ENCODE measurements around the gene PIH1D1. TPM values are rescaled to one million over a fixed set of nuclear protein-coding genes. Genes with fewer than 3 reads are reported as not detected.

PIH1D1 gene
- total RNA-seq, 1 donor from 2014 or later, result 125 TPM

- no peaks in the 10 kb centered on the region for H3K36me3 Mint-ChIP-seq (ENCODE audit: insufficient read depth)
- DNase-seq (ENCODE audit: low spot score, unreplicated experiment), result no peak
- no peaks in the 10 kb centered on the region for H3K9me3 Mint-ChIP-seq (ENCODE audit: low read depth)
- H3K27ac Mint-ChIP-seq, result peak overlapping the region; percentile 76
- no peak for TF ChIP-seq CTCF (IDR thresholded peaks at IDR 0.05; ENCODE audit: unreplicated experiment)
- H3K4me1 Mint-ChIP-seq (ENCODE audit: low read depth), result peaks cover 7% of the 10 kb centered on the region
- H3K27me3 Mint-ChIP-seq, result peaks cover 22% of the 10 kb centered on the region
- H3K4me3 Mint-ChIP-seq (ENCODE audit: low read depth), result no peak overlapping the region
Observed at GRCh38 chr19:49403404-49404187, 48.0 kb downstream of the PIH1D1 start.

GRCh38 chr19:49400029-49400428 is 51.6 kb downstream of the PIH1D1 start:
- no peaks in the 10 kb centered on the region for H3K36me3 Mint-ChIP-seq (ENCODE audit: insufficient read depth)
- peaks cover 9% of the 10 kb centered on the region for H3K4me1 Mint-ChIP-seq (ENCODE audit: low read depth)
- no peak for TF ChIP-seq CTCF (IDR thresholded peaks at IDR 0.05; ENCODE audit: unreplicated experiment)
- H3K27ac Mint-ChIP-seq, result no peak overlapping the region
- H3K9me3 Mint-ChIP-seq (ENCODE audit: low read depth), result no peaks in the 10 kb centered on the region
- H3K27me3 Mint-ChIP-seq, result peaks cover 24% of the 10 kb centered on the region
- no peak for DNase-seq (ENCODE audit: low spot score, unreplicated experiment)
- no peak overlapping the region for H3K4me3 Mint-ChIP-seq (ENCODE audit: low read depth)

- DNase-seq (ENCODE audit: low spot score, unreplicated experiment), result no peak
- H3K4me1 Mint-ChIP-seq (ENCODE audit: low read depth), result peaks cover 8% of the 10 kb centered on the region
- no peak overlapping the region for H3K27ac Mint-ChIP-seq
- no peak overlapping the region for H3K4me3 Mint-ChIP-seq (ENCODE audit: low read depth)
- peaks cover 25% of the 10 kb centered on the region for H3K27me3 Mint-ChIP-seq
- H3K36me3 Mint-ChIP-seq (ENCODE audit: insufficient read depth), result no peaks in the 10 kb centered on the region
- no peaks in the 10 kb centered on the region for H3K9me3 Mint-ChIP-seq (ENCODE audit: low read depth)
- no peak for TF ChIP-seq CTCF (IDR thresholded peaks at IDR 0.05; ENCODE audit: unreplicated experiment)
Observed at GRCh38 chr19:49398931-49399330, 52.7 kb downstream of the PIH1D1 start.

GRCh38 chr19:49398001-49398615 is 53.5 kb downstream of the PIH1D1 start:
- TF ChIP-seq CTCF (IDR thresholded peaks at IDR 0.05; ENCODE audit: unreplicated experiment), result no peak
- H3K9me3 Mint-ChIP-seq (ENCODE audit: low read depth), result no peaks in the 10 kb centered on the region
- peaks cover 26% of the 10 kb centered on the region for H3K27me3 Mint-ChIP-seq
- DNase-seq (ENCODE audit: low spot score, unreplicated experiment), result no peak
- no peak overlapping the region for H3K27ac Mint-ChIP-seq
- H3K4me3 Mint-ChIP-seq (ENCODE audit: low read depth), result no peak overlapping the region
- H3K4me1 Mint-ChIP-seq (ENCODE audit: low read depth), result peaks cover 2% of the 10 kb centered on the region
- no peaks in the 10 kb centered on the region for H3K36me3 Mint-ChIP-seq (ENCODE audit: insufficient read depth)

GRCh38 chr19:49396738-49397505 is 54.7 kb downstream of the PIH1D1 start:
- Mint-ChIP-seq H3K36me3 (ENCODE audit: insufficient read depth) (no peaks in the 10 kb centered on the region), H3K4me3 (ENCODE audit: low read depth) (no peak overlapping the region), H3K9me3 (ENCODE audit: low read depth) (no peaks in the 10 kb centered on the region), H3K27me3 (peaks cover 34% of the 10 kb centered on the region), H3K4me1 (ENCODE audit: low read depth) (peaks cover 2% of the 10 kb centered on the region), H3K27ac (no peak overlapping the region)
- TF ChIP-seq CTCF (IDR thresholded peaks at IDR 0.05; ENCODE audit: unreplicated experiment), result no peak
- no peak for DNase-seq (ENCODE audit: low spot score, unreplicated experiment)
